ENCODE results near the gene ELOB. TPM values are rescaled to one million over a fixed set of nuclear protein-coding genes. Genes with fewer than 3 reads are reported as not detected.

Gene ELOB
- polyA plus RNA-seq, 1 of the 3 experiments (the other 2 are of a cell fraction), result 329 TPM

- no peak for TF ChIP-seq YY1 (IDR thresholded peaks at IDR 0.05; ENCODE audit: low read depth)
- Histone ChIP-seq H3K9me2 (no peaks in the 10 kb centered on the region), H2AFZ (ENCODE audit: low read depth) (no peak overlapping the region), H4K20me1 (ENCODE audit: insufficient read depth) (no peaks in the 10 kb centered on the region), H3K4me2 (no peak overlapping the region), H3K4me1 (ENCODE audit: control insufficient read depth in 1 of 2, insufficient read depth in 2 of 2, low read depth in 1 of 2, low read length in 1 of 2) (no peaks in the 10 kb centered on the region; a peak in 1 of 4 replicates), H3K27ac (ENCODE audit: low read depth in 2 of 2, low read length in 1 of 2) (no peak overlapping the region), H3K79me2 (ENCODE audit: insufficient read depth) (no peaks in the 10 kb centered on the region), H3F3A (replicated peaks; ENCODE audit: insufficient read depth) (no peaks in the 10 kb centered on the region), H3K36me3 (replicated peaks in 1 of 2; ENCODE audit: control insufficient read depth in 1 of 2, insufficient read depth in 2 of 2, low read length in 1 of 2) (no peaks in the 10 kb centered on the region), H3K9me3 (no peaks in the 10 kb centered on the region), H3K9ac (no peak overlapping the region), H3K4me3 (ENCODE audit: low read depth in 2 of 2, low read length in 1 of 2) (no peak overlapping the region), H3K27me3 (ENCODE audit: insufficient read depth) (no peaks in the 10 kb centered on the region)
- ChIA-PET POLR2A (no interaction called here), CTCF (no interaction called here)
- DNase-seq, result no peak
- 78% methylated on average over 13 of the region's 15 CpGs for WGBS (ENCODE audit: low lambda C conversion rate)
These were observed 9.2 kb upstream of the ELOB start for GRCh38 chr16:2786061-2786825.

- no peaks in the 10 kb centered on the region for H4K20me1 ChIP-seq (ENCODE audit: insufficient read depth)
These were observed 8.3 kb upstream of the ELOB start for GRCh38 chr16:2785101-2785991.

More at GRCh38 chr16:2785101-2785991, 8.3 kb upstream of the ELOB start:
- no peaks in the 10 kb centered on the region; a peak in 1 of 4 replicates for H3K4me1 ChIP-seq (ENCODE audit: control insufficient read depth in 1 of 2, insufficient read depth in 2 of 2, low read depth in 1 of 2, low read length in 1 of 2)
- TF ChIP-seq GABPA (IDR thresholded peaks at IDR 0.05; ENCODE audit: low read depth), result no peak
- TF ChIP-seq EP300 (IDR thresholded peaks at IDR 0.05; ENCODE audit: borderline replicate concordance in 1 of 2, low read depth in 1 of 2, low read length in 1 of 2), result no peak
- TF ChIP-seq NRF1 (IDR thresholded peaks at IDR 0.05; ENCODE audit: low read depth, low read length), result no peak
- no peak for TF ChIP-seq RXRA (IDR thresholded peaks at IDR 0.05; ENCODE audit: borderline replicate concordance, low read depth)
- TF ChIP-seq RFX5 (IDR thresholded peaks at IDR 0.05; ENCODE audit: low read length), result no peak
- no peak for TF ChIP-seq CHD2 (IDR thresholded peaks at IDR 0.05; ENCODE audit: low read length, partially characterized antibody)
- no peak for TF ChIP-seq PBX3 (IDR thresholded peaks at IDR 0.05)
- no peak for TF ChIP-seq TCF12 (IDR thresholded peaks at IDR 0.05)
- no peak for TF ChIP-seq FOXM1 (IDR thresholded peaks at IDR 0.05; ENCODE audit: low read depth)
- TF ChIP-seq MEF2A (IDR thresholded peaks at IDR 0.05; ENCODE audit: borderline replicate concordance, low read depth), result no peak
- TF ChIP-seq JUND (IDR thresholded peaks at IDR 0.05), result no peak
- no peak for TF ChIP-seq RCOR1 (IDR thresholded peaks at IDR 0.05; ENCODE audit: low read length)
- no peak for TF ChIP-seq TAF1 (IDR thresholded peaks at IDR 0.05; ENCODE audit: borderline replicate concordance, low read depth, low read length)
- no peak for TF ChIP-seq POLR2AphosphoS5 (IDR thresholded peaks at IDR 0.05; ENCODE audit: low read depth, low read length)
- TF ChIP-seq, protein P1, sequence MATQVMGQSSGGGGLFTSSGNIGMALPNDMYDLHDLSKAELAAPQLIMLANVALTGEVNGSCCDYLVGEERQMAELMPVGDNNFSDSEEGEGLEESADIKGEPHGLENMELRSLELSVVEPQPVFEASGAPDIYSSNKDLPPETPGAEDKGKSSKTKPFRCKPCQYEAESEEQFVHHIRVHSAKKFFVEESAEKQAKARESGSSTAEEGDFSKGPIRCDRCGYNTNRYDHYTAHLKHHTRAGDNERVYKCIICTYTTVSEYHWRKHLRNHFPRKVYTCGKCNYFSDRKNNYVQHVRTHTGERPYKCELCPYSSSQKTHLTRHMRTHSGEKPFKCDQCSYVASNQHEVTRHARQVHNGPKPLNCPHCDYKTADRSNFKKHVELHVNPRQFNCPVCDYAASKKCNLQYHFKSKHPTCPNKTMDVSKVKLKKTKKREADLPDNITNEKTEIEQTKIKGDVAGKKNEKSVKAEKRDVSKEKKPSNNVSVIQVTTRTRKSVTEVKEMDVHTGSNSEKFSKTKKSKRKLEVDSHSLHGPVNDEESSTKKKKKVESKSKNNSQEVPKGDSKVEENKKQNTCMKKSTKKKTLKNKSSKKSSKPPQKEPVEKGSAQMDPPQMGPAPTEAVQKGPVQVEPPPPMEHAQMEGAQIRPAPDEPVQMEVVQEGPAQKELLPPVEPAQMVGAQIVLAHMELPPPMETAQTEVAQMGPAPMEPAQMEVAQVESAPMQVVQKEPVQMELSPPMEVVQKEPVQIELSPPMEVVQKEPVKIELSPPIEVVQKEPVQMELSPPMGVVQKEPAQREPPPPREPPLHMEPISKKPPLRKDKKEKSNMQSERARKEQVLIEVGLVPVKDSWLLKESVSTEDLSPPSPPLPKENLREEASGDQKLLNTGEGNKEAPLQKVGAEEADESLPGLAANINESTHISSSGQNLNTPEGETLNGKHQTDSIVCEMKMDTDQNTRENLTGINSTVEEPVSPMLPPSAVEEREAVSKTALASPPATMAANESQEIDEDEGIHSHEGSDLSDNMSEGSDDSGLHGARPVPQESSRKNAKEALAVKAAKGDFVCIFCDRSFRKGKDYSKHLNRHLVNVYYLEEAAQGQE (IDR thresholded peaks at IDR 0.05; ENCODE audit: low read depth, low read length), result no peak
- no peak for TF ChIP-seq ELF1 (IDR thresholded peaks at IDR 0.05)
- POLR2A ChIA-PET, result no interaction called here
- H3K27ac ChIP-seq (ENCODE audit: low read depth in 2 of 2, low read length in 1 of 2), result no peak overlapping the region
- CTCF ChIA-PET, result interaction anchor here (0.7 to 2.0 kb wide), 2 partner anchors 9 to 83 kb away, joined by 3 to 8 read pairs; no protein-coding TSS in a partner anchor
- WGBS (ENCODE audit: low lambda C conversion rate), result 78% methylated on average over 17 of the region's 79 CpGs
- no peak overlapping the region for H2AFZ ChIP-seq (ENCODE audit: low read depth)
- H3K9me2 ChIP-seq, result no peaks in the 10 kb centered on the region
- no peaks in the 10 kb centered on the region for H3K27me3 ChIP-seq (ENCODE audit: insufficient read depth)
- no peak overlapping the region for H3K4me3 ChIP-seq (ENCODE audit: low read depth in 2 of 2, low read length in 1 of 2)
- H3K9me3 ChIP-seq, result no peaks in the 10 kb centered on the region
- peak; percentile 70 for DNase-seq
- H3K4me2 ChIP-seq, result no peak overlapping the region
- H3F3A ChIP-seq (replicated peaks; ENCODE audit: insufficient read depth), result no peaks in the 10 kb centered on the region
- no peaks in the 10 kb centered on the region for H3K36me3 ChIP-seq (replicated peaks in 1 of 2; ENCODE audit: control insufficient read depth in 1 of 2, insufficient read depth in 2 of 2, low read length in 1 of 2)
- no peak overlapping the region for H3K9ac ChIP-seq
- no peaks in the 10 kb centered on the region for H3K79me2 ChIP-seq (ENCODE audit: insufficient read depth)

Measured in SK-N-SH (cell line).